RKO (cell line): Measurements from ENCODE around the gene CD55.

Experiments
- DNase-seq: peaks from one replicate; pipeline ENCODE4 v3.0.0-alpha.2; 2016; ENCODE audit warnings: low spot score

CD55 gene

DNA sequence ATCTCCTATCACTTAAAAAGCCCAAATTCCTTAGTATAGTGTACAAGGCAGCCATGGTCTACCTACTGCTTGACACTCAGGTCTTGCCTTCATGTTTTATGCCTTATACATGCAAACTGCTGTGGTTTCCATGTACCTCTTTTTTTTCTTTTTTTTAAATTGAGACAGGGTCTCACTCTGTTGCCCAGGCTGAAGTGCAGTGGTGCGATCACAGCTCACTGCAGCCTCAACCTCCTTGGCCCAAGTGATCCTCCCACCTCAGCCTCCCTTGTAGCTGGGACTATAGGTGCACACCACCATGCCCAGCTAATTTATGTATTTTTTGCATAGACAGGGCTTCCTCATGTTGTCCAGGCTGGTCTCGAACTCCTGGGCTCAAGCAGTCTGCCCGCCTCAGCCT, 8.0 kb downstream of the CD55 start:
- DNase-seq: no peak

DNA sequence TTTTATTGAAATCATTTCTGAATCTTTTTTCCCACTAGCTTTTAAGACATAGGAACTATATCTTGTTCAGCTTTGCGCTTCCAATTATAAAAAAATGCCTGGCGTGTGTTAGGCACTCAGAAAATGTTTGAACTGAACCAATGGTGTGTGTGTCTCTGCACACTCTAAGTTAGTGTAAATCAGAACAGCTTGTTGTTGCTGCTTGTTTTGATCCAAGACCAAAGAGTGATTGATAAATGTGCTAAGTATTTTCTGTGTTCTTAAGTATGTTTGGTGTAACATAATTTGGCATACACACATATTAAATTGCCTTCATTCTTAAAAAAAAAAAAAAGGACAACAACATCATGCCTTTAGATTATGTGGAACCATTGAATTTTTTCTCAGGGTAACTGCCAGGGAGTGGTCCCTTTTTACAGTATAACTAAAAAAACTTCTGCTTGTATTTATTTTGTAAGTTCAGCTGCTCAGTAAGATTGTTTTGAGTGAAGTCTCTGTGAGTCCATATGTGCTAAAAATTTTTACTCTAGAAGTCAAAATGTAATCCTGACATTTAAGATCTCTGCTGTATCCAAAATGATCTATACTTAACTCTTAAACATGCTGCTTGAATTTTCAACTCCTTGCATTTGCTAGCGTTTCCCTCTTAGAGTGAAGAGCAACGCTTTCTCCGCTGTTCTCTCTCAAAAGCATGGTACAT, 8.7 kb downstream of the CD55 start:
- DNase-seq: no peak

DNA sequence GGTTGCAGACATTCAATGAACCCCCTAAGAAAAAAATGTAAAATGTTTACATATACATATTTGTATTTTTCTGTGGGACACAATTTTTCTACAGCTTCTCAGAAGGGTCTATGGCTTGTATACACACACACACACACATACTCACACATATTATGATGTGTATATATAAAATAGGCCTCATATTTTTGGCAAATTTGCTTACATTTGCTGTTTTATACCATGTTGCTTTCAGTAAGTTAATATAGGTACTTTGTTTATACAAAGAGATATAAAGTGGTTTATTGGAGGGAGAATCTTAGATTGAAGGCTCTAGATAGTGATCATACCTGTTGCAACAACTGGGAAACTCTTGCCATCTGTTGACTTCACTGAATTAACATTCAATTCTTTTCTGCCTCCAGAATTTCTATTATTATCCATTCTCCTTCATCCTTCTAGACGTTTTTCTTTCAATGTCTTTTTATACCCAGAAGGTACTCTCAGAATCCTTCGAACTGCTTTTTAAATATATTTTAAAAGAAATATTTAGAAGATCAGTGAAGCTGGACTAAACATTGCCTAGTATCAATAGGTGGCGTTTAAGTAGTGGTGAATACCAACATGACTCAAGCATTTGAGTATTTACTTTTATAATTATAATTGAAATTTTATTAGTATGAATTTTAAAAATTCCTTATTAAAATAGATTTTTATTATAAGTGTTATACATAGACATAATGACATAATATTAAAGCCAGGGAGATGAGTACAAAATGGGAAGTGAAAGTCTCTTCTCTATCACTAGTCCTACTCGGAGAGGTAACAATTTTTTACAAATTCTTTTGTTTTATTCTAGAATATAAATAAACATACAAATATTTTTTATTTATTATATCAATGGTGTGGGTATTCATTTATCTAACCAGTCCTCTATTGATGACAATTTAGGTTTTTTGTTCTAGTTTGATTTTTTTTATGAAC, 10.2 kb downstream of the CD55 start:
- no peak for DNase-seq

DNA sequence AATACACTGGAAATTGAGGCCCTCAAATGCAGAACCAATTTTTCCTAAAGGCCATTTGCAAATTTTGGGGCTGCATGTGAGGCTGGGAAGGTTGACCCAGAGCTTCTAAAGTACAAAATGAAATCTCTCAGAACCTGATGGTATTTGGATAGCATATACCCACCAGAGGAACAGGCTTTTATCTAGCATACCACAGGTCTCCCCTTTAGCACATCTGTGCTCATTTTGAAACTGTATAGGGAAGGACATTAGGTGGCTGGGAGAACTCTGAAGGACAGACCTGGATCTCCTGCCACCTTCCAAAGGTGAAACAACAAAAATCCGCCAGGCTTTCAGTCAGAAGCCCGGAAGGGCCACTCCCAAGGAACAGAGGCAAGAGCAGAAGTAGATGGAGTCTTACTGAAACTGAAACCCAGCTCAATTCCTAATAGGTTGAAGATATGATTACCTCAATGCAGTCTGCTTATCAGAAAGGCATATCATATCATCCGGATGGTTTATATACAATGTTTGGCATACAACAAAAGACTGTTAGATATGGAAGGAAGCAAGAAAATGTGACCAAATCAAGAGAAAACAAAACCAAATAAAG, 11.6 kb downstream of the CD55 start:
- no peak for DNase-seq

- DNase-seq: no peak
These were observed 12.1 kb downstream of the CD55 start for GRCh38 chr1:207333620-207334019.

- DNase-seq: no peak
These were observed 12.9 kb downstream of the CD55 start for GRCh38 chr1:207334337-207334736.

DNA sequence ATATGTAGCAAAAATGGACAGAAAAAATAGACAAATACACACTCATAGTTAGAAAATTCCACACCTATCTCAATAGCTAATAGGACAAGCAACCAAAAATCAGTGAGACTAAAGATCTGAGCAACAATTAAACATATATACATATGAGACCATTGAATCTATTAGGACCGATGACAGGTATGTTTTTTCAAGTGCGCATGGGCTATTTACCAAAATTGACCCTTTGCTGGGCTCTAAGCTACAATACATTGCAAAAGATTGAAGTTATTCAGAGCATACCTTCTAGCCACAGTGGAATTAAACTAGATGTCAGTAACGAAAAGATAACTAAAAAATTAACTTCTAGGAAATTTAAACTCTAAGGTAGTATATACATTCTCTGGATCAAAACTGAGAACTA, 13.7 kb downstream of the CD55 start:
- no peak for DNase-seq

GRCh38 chr1:207335695-207336363, 14.4 kb downstream of the CD55 start:
- no peak for DNase-seq

GRCh38 chr1:207336559-207337467, 15.3 kb downstream of the CD55 start:
- DNase-seq: peak; percentile 38

GRCh38 chr1:207342332-207342731, 20.9 kb downstream of the CD55 start:
- DNase-seq: no peak

DNA sequence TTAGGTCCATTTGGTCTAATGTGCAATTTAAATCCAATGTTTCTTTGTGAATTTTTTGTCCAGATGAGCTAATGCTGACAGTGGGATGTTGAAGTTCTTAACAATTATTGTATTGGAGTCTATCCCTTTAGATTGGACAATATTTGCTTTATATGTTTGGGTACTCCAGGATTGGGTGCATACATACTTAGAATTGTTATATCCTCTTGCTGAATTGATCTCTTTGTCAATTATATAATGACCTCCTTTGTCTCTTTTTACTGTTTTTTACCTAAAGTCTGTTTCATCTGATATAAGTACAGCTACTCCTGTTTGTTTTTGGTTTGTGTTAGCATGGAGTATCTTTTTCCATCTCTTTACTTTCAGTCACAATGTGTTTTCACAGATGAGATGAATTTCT, 22.2 kb downstream of the CD55 start:
- DNase-seq: no peak

- DNase-seq: no peak
These were observed 22.7 kb downstream of the CD55 start for GRCh38 chr1:207344221-207344620.

DNA sequence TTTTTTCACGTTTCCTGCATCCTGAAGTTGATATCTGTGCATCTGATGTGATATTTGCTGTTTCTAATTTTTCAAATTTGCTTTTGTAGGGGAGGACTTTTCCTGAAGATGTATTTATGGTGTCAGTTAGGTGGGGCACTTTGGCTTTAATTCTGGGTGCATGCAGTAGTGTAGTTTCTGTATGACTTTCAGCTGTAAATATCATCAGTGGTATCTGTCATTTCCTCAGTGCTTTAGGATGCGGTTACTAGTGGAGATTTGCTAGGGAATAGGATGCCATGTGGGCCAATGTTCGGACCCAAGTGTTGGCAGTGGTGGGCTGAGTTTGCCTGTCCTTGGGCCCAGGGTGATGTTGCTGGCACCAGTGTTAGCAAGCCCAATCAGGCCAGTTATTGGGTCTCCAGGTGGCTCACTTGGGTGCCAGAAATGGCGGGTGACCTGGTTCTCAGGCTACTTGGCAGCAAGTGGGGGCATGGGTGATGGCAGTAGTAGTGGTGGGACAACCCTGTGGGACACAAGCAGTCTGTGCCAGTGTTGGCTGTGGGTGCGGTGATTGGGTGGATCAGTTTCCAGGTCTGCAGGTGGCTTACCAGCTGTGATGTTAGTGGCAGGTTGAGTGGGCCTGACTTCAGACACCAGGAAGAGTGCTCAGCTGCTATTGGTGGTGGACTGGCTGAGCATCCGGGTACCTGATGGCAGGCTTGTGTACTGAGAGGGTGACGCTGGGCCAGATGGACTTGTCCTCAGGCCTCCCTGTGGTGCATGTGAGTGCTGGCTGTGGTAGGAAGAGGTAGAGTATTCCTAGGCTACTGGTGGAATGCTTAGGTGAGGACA, 24.4 kb downstream of the CD55 start:
- DNase-seq: no peak

GRCh38 chr1:207346513-207346912, 25.0 kb downstream of the CD55 start:
- no peak for DNase-seq

DNA sequence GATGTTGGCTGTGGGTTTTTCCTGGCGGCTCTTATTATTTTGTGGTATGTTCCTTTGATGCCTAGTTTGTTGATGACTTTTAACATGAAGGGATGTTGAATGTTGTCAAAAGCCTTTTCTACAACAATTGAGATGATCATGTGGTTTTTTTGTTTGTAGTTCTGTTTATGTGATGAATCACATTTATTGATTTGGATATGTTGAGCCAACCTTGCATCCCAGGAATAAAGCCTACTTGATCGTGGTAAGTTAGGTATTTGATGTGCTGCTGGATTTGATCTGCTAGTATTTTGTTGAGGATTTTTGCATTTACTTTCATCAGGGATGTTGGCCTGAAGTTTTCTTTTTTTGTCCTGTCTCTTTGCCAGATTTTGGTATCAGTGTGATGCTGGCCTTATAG, 28.5 kb downstream of the CD55 start:
- no peak for DNase-seq

DNA sequence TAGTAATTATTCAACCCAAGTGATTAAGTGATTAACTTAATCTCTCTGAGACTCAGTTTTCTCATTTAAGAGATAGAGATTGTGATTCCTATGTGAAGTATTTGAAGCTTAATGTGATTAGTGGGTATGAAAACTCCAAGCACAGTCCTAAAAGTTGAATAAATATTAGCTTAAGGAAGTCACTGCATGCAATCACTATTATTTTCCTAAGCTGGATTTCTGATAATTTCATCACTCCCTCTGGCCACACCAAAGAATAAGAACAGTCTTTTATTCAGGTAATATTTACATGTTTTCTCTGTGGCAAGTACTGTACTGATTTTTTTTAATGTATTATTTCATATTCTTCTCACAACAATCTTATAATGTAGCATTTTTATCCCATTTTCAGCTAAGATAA, 31.1 kb downstream of the CD55 start:
- DNase-seq: no peak

GRCh38 chr1:207355060-207355459, 33.6 kb downstream of the CD55 start:
- peak; percentile 14 for DNase-seq

DNA sequence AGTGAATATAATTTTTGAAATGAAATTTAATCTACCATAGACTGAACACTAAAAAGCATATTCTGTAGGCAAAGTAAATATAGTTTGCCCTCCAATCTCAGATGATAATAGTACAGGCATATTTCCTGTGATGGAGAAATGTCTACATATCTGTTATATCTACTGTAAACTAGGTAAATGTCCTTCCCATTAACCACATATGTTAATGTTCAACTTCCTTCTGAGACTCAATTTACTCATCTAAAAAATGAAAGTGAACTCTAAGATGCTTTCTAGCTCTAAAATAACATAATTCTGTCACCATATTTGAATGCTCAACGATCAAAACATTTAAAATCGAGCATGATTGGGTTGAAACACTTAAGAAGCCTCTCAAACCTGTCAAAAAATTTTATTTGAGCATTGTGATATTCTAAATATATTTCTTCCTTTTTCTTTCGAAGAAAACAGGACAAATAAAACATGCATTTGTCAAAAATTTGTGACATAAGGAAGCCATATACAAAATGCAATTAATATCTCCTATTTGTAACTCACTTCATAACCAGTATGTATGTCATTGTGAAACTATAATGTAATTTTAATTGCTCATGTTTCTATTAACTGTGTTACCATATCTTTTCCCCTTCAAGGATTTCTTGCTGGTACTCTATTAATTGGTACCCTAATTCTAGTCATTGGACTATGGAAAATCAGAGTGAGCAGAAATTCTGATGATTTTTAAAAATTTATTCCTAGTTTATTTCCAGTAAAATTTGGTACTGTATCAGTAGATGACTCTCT, 34.2 kb downstream of the CD55 start:
- no peak for DNase-seq

DNA sequence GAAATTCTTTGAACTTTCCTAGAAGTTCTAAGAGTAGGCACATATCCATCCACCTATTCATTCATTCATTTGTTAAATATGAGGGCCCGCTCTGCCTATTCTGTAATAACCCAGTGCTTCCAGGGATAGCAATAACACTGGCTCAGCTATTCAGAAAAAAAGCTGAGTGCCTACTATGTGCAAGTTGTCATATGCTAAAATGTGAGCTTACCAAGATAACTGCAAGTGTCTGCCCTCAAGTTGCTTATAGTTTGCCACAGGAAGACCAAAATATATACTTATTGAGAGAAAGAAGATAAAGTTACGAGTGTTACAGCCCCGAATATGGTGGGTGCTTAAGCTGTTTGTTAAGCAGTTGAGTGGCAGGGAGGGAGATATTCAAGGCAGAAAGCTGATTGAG, 39.6 kb downstream of the CD55 start:
- DNase-seq: no peak

GRCh38 chr1:207361889-207362288, 40.4 kb downstream of the CD55 start:
- no peak for DNase-seq
